Measurements from ENCODE around the gene FIS1.

GRCh38 chr7:101285171-101285570, 40.3 kb upstream of the FIS1 start:
- TF ChIP-seq, protein P1, sequence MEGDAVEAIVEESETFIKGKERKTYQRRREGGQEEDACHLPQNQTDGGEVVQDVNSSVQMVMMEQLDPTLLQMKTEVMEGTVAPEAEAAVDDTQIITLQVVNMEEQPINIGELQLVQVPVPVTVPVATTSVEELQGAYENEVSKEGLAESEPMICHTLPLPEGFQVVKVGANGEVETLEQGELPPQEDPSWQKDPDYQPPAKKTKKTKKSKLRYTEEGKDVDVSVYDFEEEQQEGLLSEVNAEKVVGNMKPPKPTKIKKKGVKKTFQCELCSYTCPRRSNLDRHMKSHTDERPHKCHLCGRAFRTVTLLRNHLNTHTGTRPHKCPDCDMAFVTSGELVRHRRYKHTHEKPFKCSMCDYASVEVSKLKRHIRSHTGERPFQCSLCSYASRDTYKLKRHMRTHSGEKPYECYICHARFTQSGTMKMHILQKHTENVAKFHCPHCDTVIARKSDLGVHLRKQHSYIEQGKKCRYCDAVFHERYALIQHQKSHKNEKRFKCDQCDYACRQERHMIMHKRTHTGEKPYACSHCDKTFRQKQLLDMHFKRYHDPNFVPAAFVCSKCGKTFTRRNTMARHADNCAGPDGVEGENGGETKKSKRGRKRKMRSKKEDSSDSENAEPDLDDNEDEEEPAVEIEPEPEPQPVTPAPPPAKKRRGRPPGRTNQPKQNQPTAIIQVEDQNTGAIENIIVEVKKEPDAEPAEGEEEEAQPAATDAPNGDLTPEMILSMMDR (IDR thresholded peaks at IDR 0.05; ENCODE audit: low read depth, low read length, poor library complexity, severe bottlenecking), result no peak
- no peak for TF ChIP-seq EZH2phosphoT487 (IDR thresholded peaks at IDR 0.05; ENCODE audit: borderline replicate concordance, low read length)
